GM19324 (cell line): ENCODE results near the gene SRMS.

ENCODE experiments used
- ATAC-seq: cut with Tn5 transposase; IDR thresholded peaks from one replicate; pipeline ENCODE4 v1.9.1; 2021; ENCODE audit warnings: mild to moderate bottlenecking, moderate library complexity; ENCODE audit not compliant: unreplicated experiment, low FRiP score

The SRMS gene, protein sequence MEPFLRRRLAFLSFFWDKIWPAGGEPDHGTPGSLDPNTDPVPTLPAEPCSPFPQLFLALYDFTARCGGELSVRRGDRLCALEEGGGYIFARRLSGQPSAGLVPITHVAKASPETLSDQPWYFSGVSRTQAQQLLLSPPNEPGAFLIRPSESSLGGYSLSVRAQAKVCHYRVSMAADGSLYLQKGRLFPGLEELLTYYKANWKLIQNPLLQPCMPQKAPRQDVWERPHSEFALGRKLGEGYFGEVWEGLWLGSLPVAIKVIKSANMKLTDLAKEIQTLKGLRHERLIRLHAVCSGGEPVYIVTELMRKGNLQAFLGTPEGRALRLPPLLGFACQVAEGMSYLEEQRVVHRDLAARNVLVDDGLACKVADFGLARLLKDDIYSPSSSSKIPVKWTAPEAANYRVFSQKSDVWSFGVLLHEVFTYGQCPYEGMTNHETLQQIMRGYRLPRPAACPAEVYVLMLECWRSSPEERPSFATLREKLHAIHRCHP

GRCh38 chr20:63547725-63548480 lies at the start of gene SRMS:
SRMS (minus strand) TSS chr20:63547749; CDS start chr20:63547463, 286 bp downstream.
- ATAC-seq = no peak

DNA sequence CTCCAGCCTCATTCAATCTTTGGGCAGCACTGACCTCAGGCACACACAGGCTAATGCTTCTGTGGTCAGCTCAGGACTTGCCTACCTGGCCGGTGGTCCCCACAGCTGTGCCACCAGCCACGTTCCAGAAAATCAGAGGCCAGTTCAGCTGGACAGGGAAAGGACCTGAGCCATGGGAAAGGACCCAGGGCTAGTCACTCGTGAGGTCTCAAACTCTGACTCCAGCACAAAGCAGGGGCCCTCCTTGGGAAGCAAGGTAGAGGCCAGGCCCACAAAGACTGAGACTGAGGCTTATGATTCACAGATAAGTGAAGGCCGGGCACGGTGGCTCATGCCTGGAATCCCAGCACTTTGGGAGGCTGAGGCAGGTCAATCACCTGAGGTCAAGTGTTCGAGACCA lies 48.9 kb upstream of the SRMS start:
- no peak for ATAC-seq

DNA sequence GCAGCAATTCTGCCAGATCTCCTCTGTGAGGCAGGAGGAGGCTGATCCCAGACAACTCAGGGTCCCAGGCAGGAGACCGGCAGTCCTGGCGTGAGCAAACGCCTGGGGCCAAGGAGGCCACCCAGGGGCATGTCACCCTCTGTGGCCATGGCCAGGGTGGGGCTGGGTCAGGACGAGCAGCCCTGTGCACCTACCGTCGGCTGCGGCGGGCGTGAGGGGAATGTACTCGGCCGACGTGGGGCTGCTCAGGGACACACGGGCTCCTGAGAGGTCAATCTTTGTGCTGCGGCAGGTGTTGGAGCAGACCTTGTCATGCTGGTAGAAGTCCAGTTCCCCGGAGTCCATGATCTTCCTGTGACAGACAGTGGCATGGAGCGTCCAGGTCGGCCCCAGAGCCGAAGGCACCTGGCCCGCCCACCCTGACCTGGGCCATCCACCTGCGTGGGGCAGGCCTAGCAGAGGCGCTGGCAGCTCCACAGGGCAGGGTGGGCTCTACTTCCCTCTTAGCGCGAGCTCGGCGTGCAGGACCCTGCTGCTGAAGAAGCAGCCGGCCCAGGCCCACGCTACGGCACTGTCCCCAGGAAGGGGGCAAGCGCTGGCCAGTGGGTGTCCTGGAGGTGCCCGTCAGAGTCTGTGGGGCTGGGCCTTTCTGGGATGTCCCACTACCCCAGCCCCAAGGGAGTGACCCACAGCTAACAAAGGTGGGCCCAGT lies 48.0 kb upstream of the SRMS start:
- ATAC-seq = no peak

GRCh38 chr20:63594043-63594561 lies 46.6 kb upstream of the SRMS start:
- no peak for ATAC-seq

GRCh38 chr20:63592661-63593060 lies 45.1 kb upstream of the SRMS start:
- no peak for ATAC-seq

- no peak for ATAC-seq
Measured at GRCh38 chr20:63591786-63592355, 44.3 kb upstream of the SRMS start.

- no peak for ATAC-seq
Measured at GRCh38 chr20:63591147-63591533, 43.6 kb upstream of the SRMS start.

GRCh38 chr20:63590218-63591146 lies 42.9 kb upstream of the SRMS start:
- no peak for ATAC-seq

- no peak for ATAC-seq
Measured at GRCh38 chr20:63589261-63590217, 42.0 kb upstream of the SRMS start.

DNA sequence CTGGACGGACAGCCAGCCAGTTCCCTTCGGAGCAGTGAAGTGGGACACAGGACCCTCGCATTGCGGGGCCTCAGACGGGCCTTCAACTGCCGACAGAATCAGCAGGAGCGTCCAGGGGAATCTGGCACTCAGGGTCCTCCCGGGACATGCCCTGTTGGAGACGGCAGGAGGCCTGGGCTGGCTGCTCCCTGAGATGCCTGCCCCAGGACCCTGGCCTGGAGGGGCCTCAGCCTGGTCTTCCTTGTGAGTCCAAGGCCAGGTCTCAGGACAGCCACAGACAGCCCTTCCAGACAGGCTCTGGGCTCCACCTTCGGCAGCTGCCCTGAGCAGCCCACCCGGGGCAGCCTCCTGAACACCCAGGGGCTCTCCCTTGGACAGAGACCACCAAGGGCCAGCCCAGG lies 41.1 kb upstream of the SRMS start:
- no peak for ATAC-seq

- ATAC-seq = no peak
Measured at GRCh38 chr20:63587776-63588591, 40.4 kb upstream of the SRMS start.

DNA sequence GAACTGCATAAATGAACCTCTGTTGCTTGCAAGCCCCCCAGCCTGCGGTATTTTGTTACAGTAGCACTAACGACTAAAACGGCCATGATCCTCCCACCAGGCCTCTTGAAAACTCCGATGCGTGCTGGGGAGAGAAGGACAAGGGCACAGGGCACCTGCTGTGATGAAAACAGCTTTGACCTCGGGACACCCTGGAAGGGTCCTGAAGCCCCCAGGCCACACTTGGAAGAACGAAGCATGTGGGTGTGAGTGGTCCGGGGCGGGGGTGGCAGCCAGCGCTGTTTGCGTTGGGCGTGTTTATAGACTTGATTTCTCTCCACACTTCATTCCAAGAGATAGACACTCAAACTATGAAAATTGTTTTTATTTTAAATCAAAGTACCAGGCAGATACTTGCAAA lies 39.7 kb upstream of the SRMS start:
- no peak for ATAC-seq

DNA sequence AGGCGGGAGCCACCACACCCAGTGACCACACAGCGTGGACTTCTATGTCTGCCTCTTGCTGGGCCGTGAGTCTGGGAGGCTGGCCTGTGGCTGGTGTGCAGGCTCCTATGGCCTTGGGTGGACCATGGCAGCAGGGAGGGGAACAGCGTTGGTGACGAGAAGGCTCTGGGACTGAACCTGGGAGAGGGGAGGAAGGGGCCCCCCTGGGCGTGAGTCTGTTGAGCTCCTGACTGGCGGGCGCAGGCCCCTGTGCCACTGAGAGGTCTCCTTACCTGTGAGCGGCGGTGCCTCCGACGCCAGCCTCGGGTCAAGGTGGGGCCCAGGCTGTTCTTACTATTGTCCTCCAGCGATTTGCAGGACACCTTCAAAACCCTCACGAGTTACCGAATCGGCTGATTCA lies 39.2 kb upstream of the SRMS start:
- ATAC-seq = no peak

- ATAC-seq = no peak
Measured at GRCh38 chr20:63585616-63586565, 38.3 kb upstream of the SRMS start.

GRCh38 chr20:63582382-63583063 lies 35.0 kb upstream of the SRMS start:
- ATAC-seq = no peak
